GM12864 (cell line): Measurements from ENCODE around the gene KCNAB1.

ENCODE experiments used
- DNase-seq: peaks from one replicate; pipeline ENCODE4 v3.0.0-alpha.2; 2011; ENCODE audit warnings: low read depth
- H3K4me3 ChIP-seq: 2 replicates; pipeline ENCODE4 v1.5.1; 2011; ENCODE audit warnings: mild to moderate bottlenecking, low read depth, low read length, control low read depth
- TF ChIP-seq, protein P1 (sequence below): IDR thresholded peaks from 2 replicates; pipeline ENCODE4 v1.5.1; 2011; ENCODE audit warnings: low read depth, mild to moderate bottlenecking, moderate library complexity, low read length, control low read depth, inconsistent platforms; ENCODE audit errors: missing control alignments

KCNAB1 gene

DNA sequence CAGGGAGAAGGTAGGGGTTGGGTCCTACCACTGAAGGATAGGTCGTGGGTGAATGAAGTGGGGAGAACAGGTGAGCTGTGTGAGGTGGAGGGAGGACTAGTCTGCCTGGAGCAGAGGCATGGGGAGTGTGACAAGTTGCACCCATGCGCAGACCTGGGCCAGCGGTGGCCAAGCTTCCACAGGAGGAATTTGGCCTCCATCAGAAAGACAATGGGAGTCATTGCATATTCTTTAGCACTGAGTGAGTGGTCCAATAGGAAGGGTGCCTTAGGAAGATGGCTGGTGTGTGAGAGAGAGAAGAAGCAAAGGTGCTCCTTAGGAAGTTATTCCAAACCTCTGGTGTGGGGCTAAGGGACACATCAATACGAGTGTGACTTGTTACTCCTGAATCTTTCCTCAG, 191.1 kb downstream of the KCNAB1 start:
- DNase-seq = no peak
- H3K4me3 ChIP-seq = no peak overlapping the region
- TF ChIP-seq, protein P1, sequence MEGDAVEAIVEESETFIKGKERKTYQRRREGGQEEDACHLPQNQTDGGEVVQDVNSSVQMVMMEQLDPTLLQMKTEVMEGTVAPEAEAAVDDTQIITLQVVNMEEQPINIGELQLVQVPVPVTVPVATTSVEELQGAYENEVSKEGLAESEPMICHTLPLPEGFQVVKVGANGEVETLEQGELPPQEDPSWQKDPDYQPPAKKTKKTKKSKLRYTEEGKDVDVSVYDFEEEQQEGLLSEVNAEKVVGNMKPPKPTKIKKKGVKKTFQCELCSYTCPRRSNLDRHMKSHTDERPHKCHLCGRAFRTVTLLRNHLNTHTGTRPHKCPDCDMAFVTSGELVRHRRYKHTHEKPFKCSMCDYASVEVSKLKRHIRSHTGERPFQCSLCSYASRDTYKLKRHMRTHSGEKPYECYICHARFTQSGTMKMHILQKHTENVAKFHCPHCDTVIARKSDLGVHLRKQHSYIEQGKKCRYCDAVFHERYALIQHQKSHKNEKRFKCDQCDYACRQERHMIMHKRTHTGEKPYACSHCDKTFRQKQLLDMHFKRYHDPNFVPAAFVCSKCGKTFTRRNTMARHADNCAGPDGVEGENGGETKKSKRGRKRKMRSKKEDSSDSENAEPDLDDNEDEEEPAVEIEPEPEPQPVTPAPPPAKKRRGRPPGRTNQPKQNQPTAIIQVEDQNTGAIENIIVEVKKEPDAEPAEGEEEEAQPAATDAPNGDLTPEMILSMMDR = no peak

DNA sequence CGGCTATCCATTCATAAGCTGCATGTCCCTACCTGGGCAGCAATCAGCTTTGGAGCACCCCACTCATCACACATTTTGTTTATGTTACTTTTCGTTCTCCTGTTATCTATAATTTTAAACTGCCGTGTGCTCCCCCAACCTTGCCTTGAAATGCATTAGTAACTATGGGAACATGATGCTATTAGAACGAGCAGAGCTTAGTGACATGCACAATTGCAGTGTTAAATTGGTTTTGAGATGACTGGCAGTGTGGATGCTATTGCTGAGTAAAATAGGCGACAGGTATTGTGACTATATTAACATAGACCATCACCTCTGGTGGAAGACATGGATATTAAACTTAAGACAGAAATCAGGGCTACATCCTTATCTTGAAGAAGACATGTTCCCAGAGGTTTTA, 191.6 kb downstream of the KCNAB1 start:
- DNase-seq = no peak
- no peak overlapping the region for H3K4me3 ChIP-seq
- TF ChIP-seq, protein P1 = no peak

DNA sequence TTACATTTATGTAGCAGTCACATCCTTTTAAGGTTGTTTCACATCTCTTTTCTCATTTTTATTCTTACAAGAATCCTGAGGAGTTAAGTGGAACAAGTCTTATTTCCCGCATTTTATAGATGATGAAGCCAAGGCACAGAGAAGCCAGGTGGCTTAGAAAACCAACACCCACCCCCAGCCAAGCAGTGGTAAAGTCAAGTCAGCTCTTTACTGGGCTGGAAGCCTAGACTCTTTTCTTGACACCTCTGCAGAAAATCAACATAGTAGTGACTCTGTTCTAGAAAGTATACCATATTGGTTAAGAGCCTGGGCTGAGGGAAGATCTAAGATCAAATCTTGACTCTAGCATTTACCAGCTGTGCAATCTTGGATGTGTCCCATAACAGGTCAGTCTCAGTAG, 195.7 kb downstream of the KCNAB1 start:
- H3K4me3 ChIP-seq = no peak overlapping the region
- DNase-seq = no peak
- TF ChIP-seq, protein P1 = no peak

DNA sequence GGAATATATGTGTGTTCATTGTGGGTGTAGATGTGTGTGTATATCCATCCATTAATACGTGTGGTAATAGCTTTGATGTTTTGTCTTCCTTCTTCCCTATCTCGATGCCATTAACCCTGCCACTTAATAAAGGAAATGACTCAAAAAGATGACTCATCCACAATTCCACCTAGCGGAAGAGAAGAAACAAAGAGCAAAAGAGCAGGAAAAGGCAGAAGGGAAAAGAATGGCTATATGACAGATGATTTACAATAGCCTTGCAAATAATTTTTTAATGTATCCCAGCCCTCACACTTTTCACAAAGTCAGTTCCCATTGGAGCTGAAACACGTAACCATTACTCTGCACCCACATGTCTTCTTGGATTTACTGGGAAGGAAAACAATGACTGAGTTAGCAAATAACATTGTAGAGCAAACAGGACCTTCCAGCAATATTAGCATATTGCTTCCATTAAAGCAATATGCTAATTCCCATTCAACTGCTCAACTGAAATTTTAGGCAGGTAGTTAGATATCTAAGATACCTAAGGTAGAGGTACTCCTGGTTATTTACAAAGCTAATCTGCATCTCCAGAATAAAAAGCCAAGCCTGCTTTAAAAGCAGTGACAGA, 197.2 kb downstream of the KCNAB1 start:
- no peak overlapping the region for H3K4me3 ChIP-seq
- TF ChIP-seq, protein P1 = no peak
- no peak for DNase-seq

DNA sequence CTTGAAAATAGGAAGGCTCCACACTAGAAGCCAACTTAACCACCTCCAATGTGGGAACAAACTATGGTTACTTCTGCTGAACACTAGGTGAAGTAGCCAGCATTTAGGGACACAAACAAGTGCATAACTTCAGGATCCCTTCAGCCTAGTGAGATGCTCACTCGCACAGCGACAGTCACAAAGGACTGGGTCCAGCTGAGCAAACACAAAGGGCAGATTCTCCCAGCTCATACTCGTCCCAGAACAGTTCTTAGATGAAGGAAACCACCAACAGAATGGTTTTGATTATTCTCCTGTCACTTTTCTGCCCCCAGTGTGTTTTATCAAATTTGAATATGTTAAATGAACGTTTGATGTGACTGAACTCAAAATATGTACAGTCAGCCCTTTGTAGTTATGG, 201.6 kb downstream of the KCNAB1 start:
- DNase-seq = no peak
- H3K4me3 ChIP-seq = no peak overlapping the region
- TF ChIP-seq, protein P1 = no peak

DNA sequence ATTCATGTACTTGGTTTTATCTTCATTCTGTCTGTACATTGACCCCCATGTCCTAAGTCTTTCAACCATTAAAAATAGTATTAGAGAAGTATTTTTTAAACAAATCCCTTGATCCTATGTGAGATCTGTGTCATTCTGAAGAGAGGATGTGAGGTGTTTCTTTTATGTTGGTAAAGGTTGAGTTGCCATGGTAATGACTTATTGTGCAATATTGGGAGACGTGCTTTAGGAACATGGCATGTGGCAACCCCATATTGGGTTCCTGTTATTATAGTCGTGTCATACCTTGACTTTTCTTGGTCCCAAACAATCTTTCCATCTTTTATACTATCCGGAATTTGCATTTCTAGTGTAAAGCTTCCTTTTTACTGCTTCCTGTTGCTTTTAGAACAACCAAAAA, 203.1 kb downstream of the KCNAB1 start:
- no peak overlapping the region for H3K4me3 ChIP-seq
- no peak for DNase-seq
- TF ChIP-seq, protein P1 = no peak

DNA sequence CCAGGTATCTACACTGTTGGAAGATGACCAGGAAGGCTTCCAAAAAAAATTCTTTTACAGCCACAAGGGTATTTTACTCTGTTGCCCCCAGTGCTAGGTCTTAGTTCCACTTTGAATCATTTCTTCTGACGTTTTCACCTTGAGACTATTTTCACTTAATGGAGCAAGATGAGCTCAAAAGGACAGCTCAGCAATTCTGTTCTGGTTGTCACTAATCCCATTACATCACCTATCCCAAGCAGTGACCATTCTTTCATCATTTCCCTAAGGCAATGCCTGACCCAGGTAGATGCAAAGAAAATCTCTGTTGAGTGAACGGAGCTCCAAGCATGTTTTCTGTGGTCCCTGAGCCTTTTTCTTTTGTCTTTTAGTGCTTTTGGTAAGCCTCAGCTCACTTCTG, 210.0 kb downstream of the KCNAB1 start:
- TF ChIP-seq, protein P1 = no peak
- no peak for DNase-seq
- H3K4me3 ChIP-seq = no peak overlapping the region
